ENCODE measurements around the gene ZNF419.

DNA sequence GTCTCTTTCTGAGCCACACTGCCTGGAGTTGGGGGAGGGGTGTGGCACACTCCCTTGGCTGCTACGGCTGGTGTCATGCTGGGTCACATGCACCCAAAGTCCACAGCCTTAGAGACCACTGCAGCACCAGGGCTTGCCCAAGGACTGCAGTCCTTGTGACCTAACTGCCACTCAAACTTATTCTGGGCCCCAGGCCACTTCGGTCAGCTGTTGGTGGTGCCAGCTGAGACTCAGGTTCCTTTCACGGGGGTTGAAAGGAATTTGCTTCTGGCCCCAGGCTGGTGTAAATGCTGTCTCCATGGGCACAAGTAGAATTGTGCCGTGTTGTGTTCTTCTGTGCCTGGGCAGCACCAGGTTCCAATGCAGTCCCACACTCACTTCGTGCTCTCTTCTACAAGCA, 21.1 kb upstream of the ZNF419 start:
- no peak for TF ChIP-seq ZBTB7A (IDR thresholded peaks at IDR 0.05; ENCODE audit: low read depth)
- TF ChIP-seq, protein P1, sequence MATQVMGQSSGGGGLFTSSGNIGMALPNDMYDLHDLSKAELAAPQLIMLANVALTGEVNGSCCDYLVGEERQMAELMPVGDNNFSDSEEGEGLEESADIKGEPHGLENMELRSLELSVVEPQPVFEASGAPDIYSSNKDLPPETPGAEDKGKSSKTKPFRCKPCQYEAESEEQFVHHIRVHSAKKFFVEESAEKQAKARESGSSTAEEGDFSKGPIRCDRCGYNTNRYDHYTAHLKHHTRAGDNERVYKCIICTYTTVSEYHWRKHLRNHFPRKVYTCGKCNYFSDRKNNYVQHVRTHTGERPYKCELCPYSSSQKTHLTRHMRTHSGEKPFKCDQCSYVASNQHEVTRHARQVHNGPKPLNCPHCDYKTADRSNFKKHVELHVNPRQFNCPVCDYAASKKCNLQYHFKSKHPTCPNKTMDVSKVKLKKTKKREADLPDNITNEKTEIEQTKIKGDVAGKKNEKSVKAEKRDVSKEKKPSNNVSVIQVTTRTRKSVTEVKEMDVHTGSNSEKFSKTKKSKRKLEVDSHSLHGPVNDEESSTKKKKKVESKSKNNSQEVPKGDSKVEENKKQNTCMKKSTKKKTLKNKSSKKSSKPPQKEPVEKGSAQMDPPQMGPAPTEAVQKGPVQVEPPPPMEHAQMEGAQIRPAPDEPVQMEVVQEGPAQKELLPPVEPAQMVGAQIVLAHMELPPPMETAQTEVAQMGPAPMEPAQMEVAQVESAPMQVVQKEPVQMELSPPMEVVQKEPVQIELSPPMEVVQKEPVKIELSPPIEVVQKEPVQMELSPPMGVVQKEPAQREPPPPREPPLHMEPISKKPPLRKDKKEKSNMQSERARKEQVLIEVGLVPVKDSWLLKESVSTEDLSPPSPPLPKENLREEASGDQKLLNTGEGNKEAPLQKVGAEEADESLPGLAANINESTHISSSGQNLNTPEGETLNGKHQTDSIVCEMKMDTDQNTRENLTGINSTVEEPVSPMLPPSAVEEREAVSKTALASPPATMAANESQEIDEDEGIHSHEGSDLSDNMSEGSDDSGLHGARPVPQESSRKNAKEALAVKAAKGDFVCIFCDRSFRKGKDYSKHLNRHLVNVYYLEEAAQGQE (IDR thresholded peaks at IDR 0.05; ENCODE audit: low read depth), result no peak
- no peak for TF ChIP-seq FOXM1 (IDR thresholded peaks at IDR 0.05; ENCODE audit: borderline replicate concordance, low read depth)
- no peak for TF ChIP-seq CREB1 (IDR thresholded peaks at IDR 0.05; ENCODE audit: low read depth)
- no peak for TF ChIP-seq YY1 (IDR thresholded peaks at IDR 0.05; ENCODE audit: low read depth)
- no peak for TF ChIP-seq EP300 (IDR thresholded peaks at IDR 0.05; ENCODE audit: borderline replicate concordance)
- no peak for TF ChIP-seq RAD21 (IDR thresholded peaks at IDR 0.05; ENCODE audit: low read depth)
- TF ChIP-seq CEBPB (IDR thresholded peaks at IDR 0.05), result no peak
- TF ChIP-seq TCF12 (IDR thresholded peaks at IDR 0.05; ENCODE audit: low read depth), result no peak
- TF ChIP-seq, protein P2, sequence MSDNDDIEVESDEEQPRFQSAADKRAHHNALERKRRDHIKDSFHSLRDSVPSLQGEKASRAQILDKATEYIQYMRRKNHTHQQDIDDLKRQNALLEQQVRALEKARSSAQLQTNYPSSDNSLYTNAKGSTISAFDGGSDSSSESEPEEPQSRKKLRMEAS (IDR thresholded peaks at IDR 0.05), result no peak
- TF ChIP-seq, protein P3, sequence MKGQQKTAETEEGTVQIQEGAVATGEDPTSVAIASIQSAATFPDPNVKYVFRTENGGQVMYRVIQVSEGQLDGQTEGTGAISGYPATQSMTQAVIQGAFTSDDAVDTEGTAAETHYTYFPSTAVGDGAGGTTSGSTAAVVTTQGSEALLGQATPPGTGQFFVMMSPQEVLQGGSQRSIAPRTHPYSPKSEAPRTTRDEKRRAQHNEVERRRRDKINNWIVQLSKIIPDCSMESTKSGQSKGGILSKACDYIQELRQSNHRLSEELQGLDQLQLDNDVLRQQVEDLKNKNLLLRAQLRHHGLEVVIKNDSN (IDR thresholded peaks at IDR 0.05), result no peak
- TF ChIP-seq EGR1 (IDR thresholded peaks at IDR 0.05), result no peak

All from Ishikawa (cell line).